Trophoblast cell (in vitro differentiated cells and primary cell): ENCODE measurements around the gene FBXO5. TPM values are rescaled to one million over a fixed set of nuclear protein-coding genes. Genes with fewer than 3 reads are reported as not detected.

Experiments
- DNase-seq, 2 donors: peaks; one replicate each; pipeline ENCODE4 v3.0.0-alpha.2; 2016
- H2AFZ ChIP-seq: 2 replicates; pipeline ENCODE4 v1.6.1; 2013; ENCODE audit warnings: low read length, moderate library complexity, mild to moderate bottlenecking; ENCODE audit not compliant: insufficient read depth, poor library complexity
- H2AK5ac ChIP-seq: 2 replicates; pipeline ENCODE4 v1.6.1; 2013; ENCODE audit warnings: mild to moderate bottlenecking, low read length
- H2BK120ac ChIP-seq: 2 replicates; pipeline ENCODE4 v1.6.1; 2013; ENCODE audit warnings: low read length, mild to moderate bottlenecking, moderate library complexity; ENCODE audit not compliant: insufficient read depth, poor library complexity
- H2BK12ac ChIP-seq: 2 replicates; pipeline ENCODE4 v1.6.1; 2013; ENCODE audit warnings: mild to moderate bottlenecking, low read length, moderate library complexity
- H2BK5ac ChIP-seq: 2 replicates; pipeline ENCODE4 v1.6.1; 2013; ENCODE audit warnings: low read length, low read depth, moderate library complexity, mild to moderate bottlenecking; ENCODE audit not compliant: poor library complexity
- H3K14ac ChIP-seq: 2 replicates; pipeline ENCODE4 v1.6.1; 2013; ENCODE audit warnings: mild to moderate bottlenecking, low read length
- H3K18ac ChIP-seq: 2 replicates; pipeline ENCODE4 v1.6.1; 2013; ENCODE audit warnings: mild to moderate bottlenecking, low read length
- H3K23ac ChIP-seq: 2 replicates; pipeline ENCODE4 v1.6.1; 2013; ENCODE audit warnings: low read length
- H3K27ac ChIP-seq: 2 replicates; pipeline ENCODE4 v1.5.1; 2013; ENCODE audit warnings: low read depth, mild to moderate bottlenecking, inconsistent platforms, low read length, moderate library complexity
- H3K27me3 ChIP-seq: 2 replicates; pipeline ENCODE4 v1.6.1; 2013; ENCODE audit warnings: inconsistent platforms, mild to moderate bottlenecking, low read length, moderate library complexity; ENCODE audit not compliant: insufficient read depth
- H3K36me3 ChIP-seq, 2 experiments: 1 replicate in 1 of 2; 2 replicates in 1 of 2; pipeline ENCODE4 v1.6.1; 2013; ENCODE audit warnings: low read length in 2 of 2, mild to moderate bottlenecking in 2 of 2, moderate library complexity in 1 of 2; ENCODE audit not compliant: insufficient read depth in 2 of 2, control insufficient read depth in 1 of 2
- H3K4ac ChIP-seq: 2 replicates; pipeline ENCODE4 v1.6.1; 2013; ENCODE audit warnings: low read depth, mild to moderate bottlenecking, low read length, moderate library complexity
- H3K4me1 ChIP-seq, 2 experiments: 1 replicate in 1 of 2; 2 replicates in 1 of 2; pipeline ENCODE4 v1.6.1; 2013; ENCODE audit warnings: low read length in 2 of 2, mild to moderate bottlenecking in 2 of 2, moderate library complexity in 1 of 2; ENCODE audit not compliant: insufficient read depth in 2 of 2, control insufficient read depth in 1 of 2
- H3K4me2 ChIP-seq: 2 replicates; pipeline ENCODE4 v1.6.1; 2013; ENCODE audit warnings: inconsistent platforms, mild to moderate bottlenecking, low read length, moderate library complexity
- H3K4me3 ChIP-seq: 2 replicates; pipeline ENCODE4 v1.5.1; 2013; ENCODE audit warnings: mild to moderate bottlenecking, low read depth, low read length, inconsistent platforms
- H3K79me1 ChIP-seq: one replicate; pipeline ENCODE4 v1.6.1; 2013; ENCODE audit warnings: low read length
- H3K79me2 ChIP-seq: 2 replicates; pipeline ENCODE4 v1.6.1; 2013; ENCODE audit warnings: low read length, mild to moderate bottlenecking; ENCODE audit not compliant: control insufficient read depth, insufficient read depth, poor library complexity
- H3K9ac ChIP-seq: 2 replicates; pipeline ENCODE4 v1.6.1; 2013; ENCODE audit warnings: mild to moderate bottlenecking, low read length
- H3K9me3 ChIP-seq: 2 replicates; pipeline ENCODE4 v1.6.1; 2013; ENCODE audit warnings: low read depth, mild to moderate bottlenecking, control low read depth, inconsistent platforms, low read length; ENCODE audit not compliant: insufficient read depth
- H4K12ac ChIP-seq: 2 replicates; pipeline ENCODE4 v1.6.1; 2013; ENCODE audit warnings: low read depth, mild to moderate bottlenecking, low read length, moderate library complexity
- H4K8ac ChIP-seq: 2 replicates; pipeline ENCODE4 v1.6.1; 2013; ENCODE audit warnings: low read depth, mild to moderate bottlenecking, low read length, moderate library complexity
- H4K91ac ChIP-seq: one replicate; pipeline ENCODE4 v1.6.1; 2013; ENCODE audit warnings: low read depth, mild to moderate bottlenecking, low read length, moderate library complexity
- WGBS: extraction: QIAGEN DNeasy Blood & Tissue Kit; methylation state at CpG from one replicate; pipeline ENCODE4 v1.1.7; 2013; ENCODE audit warnings: missing lambda C conversion rate; ENCODE audit not compliant: insufficient read length, insufficient coverage; ENCODE audit errors: extremely low coverage; 5-methylcytosine and 5-hydroxymethylcytosine counted together
- polyA plus RNA-seq: library from polyadenylated mRNA; stranded (reverse); fragments of 200-250 nt; gene quantifications from 2 replicates; pipeline ENCODE4 v1.2.3, GENCODE V29; 2013

Gene FBXO5, protein sequence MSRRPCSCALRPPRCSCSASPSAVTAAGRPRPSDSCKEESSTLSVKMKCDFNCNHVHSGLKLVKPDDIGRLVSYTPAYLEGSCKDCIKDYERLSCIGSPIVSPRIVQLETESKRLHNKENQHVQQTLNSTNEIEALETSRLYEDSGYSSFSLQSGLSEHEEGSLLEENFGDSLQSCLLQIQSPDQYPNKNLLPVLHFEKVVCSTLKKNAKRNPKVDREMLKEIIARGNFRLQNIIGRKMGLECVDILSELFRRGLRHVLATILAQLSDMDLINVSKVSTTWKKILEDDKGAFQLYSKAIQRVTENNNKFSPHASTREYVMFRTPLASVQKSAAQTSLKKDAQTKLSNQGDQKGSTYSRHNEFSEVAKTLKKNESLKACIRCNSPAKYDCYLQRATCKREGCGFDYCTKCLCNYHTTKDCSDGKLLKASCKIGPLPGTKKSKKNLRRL
- polyA plus RNA-seq: 15.0 and 15.4 TPM in 2 replicates

DNA sequence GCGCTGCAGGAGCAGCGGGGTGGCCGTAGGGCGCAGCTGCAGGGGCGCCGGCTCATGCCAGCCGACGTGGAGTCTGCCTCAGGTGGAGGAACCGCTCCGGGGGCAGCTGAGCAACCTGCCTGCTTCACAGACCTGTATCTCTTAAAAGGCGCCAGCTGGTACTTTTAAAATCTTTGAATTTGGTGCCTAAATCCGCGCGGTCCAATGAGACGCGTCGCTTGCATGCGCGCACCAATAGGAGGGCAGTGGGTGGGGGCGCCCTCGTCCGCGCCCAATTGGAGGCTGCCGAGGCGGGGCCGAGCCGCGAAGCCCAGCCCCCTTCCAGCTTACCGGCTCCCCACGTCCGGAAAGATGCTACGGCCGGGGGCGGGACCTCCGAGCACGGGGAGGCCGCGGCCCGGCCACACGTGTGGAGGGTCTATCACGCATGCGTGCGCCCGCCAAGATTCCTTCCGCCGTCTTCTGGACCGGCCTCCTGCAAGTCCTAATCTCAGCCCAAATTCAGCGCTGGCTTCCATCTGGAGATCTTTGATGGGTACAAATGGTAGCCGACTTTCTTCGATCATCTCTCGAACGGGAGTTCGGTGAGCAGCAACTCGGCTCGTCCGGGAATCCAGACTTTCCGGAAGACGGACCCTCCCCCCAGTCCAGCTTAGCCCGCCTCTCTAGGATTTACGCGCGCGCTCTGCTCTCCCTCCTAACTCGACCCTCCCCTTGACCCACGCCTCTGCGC is at the start of gene FBXO5:
Gene FBXO5, minus strand, starts transcription at position 138 of the 733 bp plus-strand sequence. Its CDS starts 82 bp downstream, at position 56.
- DNase-seq: peak; percentile 99
- H3K4me1 ChIP-seq: peaks cover 0 to 3% of the 10 kb centered on the region in 2 experiments
- H3K27ac ChIP-seq: peak within 1 kb of the TSS; percentile 95
- peak within 1 kb of the TSS; percentile 99 for H3K4me3 ChIP-seq
- peak within 1 kb of the TSS; percentile 92 for H3K14ac ChIP-seq
- H2BK120ac ChIP-seq: peak within 1 kb of the TSS; percentile 85
- peak within 1 kb of the TSS; percentile 97 for H4K91ac ChIP-seq
- H3K9ac ChIP-seq: peak within 1 kb of the TSS; percentile 95
- peak within 1 kb of the TSS; percentile 94 for H4K12ac ChIP-seq
- no peaks in the 10 kb centered on the region for H3K9me3 ChIP-seq
- H3K4ac ChIP-seq: peak within 1 kb of the TSS; percentile 75
- peak within 1 kb of the TSS; percentile 98 for H4K8ac ChIP-seq
- peak within 1 kb of the TSS; percentile 94 for H2BK5ac ChIP-seq
- no peaks in the 10 kb centered on the region for H3K27me3 ChIP-seq
- WGBS: no CpG with 5 or more reads among the region's 66 CpGs
- H3K18ac ChIP-seq: peak within 1 kb of the TSS; percentile 89
- peaks cover 20% of the 10 kb centered on the region for H3K79me2 ChIP-seq
- peak within 1 kb of the TSS; percentile 99 for H3K4me2 ChIP-seq
- H3K36me3 ChIP-seq: peaks cover 2 to 5% of the 10 kb centered on the region in 2 experiments
- H3K23ac ChIP-seq: no peak within 1 kb of the TSS
- peak within 1 kb of the TSS; percentile 53 for H2AK5ac ChIP-seq
- H2BK12ac ChIP-seq: no peak within 1 kb of the TSS
- peak within 1 kb of the TSS; percentile 75 for H2AFZ ChIP-seq
- H3K79me1 ChIP-seq: peaks cover 8% of the 10 kb centered on the region

DNA sequence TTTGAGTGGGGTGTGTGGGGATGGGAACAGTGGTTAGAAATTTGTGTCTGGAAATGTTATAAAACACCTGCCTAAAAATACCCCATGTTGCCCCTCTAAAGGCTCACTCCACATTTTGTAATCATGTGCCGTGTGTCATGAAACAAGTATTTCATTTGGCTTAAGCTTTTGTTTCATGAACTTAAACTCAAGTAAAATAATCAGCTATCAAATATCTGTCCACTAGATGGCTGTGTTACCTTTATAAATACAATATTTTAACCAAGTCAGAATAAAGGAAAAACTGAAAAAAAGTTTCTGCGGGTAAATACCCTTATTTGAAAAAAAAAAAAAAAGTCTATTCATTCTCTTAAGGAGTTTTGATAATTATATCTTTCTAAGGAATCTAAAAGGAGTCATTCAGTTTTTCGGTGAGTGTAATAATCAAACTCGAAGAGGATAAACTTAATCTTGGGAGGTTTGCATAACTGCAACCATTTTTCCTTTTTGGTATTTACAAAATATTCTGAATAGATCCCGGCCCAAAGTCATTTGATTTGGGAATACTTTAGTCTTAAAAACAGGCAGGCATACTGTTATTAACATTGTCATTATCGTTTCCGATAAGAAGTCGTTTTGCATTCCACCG is 49.5 kb upstream of the FBXO5 start:
- Histone ChIP-seq H3K4me2 (no peak overlapping the region), H3K4ac (no peak overlapping the region), H4K12ac (no peak overlapping the region), H3K79me1 (no peaks in the 10 kb centered on the region), H2AK5ac (no peak overlapping the region), H4K8ac (no peak overlapping the region), H3K9ac (no peak overlapping the region), H3K27ac (no peak overlapping the region), H3K4me1 (no peaks in the 10 kb centered on the region), H2BK120ac (no peak overlapping the region), H3K9me3 (no peaks in the 10 kb centered on the region), H3K79me2 (no peaks in the 10 kb centered on the region), H2BK5ac (no peak overlapping the region), H4K91ac (no peak overlapping the region), H3K18ac (no peak overlapping the region), H3K36me3 (no peaks in the 10 kb centered on the region), H3K14ac (no peak overlapping the region), H3K4me3 (no peak overlapping the region), H3K23ac (no peak overlapping the region), H2BK12ac (no peak overlapping the region), H2AFZ (no peak overlapping the region), H3K27me3 (no peaks in the 10 kb centered on the region)
- no CpG with 5 or more reads among the region's 9 CpGs for WGBS
- DNase-seq: peak in 1 of 2 donors; percentile 71

DNA sequence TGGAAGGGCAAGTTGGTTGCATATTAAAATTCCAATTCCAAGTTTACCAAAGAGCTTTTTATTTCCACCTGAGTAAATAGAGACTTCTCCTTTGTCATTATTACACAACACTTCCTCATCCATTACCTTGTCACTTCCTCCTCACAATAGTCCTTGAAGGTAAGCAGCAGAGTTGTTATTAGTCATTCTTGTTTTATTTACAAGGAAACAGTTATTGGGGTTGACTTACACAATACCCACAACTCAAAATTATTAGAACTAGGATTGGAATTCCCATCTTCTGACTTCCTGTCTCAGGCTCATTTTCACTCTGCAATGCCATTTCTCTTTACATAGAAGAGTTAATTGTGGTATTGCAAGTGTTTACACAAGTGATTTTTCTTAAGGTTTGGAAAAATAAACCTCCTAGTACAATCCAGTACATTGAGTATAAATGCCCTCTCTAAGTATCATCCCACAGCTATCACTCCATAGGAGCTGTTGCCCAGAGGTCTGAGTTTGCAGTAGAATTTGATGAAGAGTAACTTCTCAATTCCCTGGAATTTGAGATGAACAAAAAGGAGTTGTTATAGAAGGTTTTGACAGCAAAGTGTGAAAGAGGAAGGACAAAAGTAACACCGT is 48.6 kb upstream of the FBXO5 start:
- Histone ChIP-seq H3K9me3 (no peaks in the 10 kb centered on the region), H3K18ac (no peak overlapping the region), H3K27me3 (no peaks in the 10 kb centered on the region), H4K12ac (no peak overlapping the region), H3K79me2 (no peaks in the 10 kb centered on the region), H3K14ac (no peak overlapping the region), H3K4ac (no peak overlapping the region), H3K23ac (no peak overlapping the region), H3K36me3 (no peaks in the 10 kb centered on the region), H2BK120ac (no peak overlapping the region), H4K8ac (no peak overlapping the region), H3K4me1 (no peaks in the 10 kb centered on the region), H2BK12ac (no peak overlapping the region), H2AK5ac (no peak overlapping the region), H2BK5ac (no peak overlapping the region), H3K9ac (no peak overlapping the region), H2AFZ (no peak overlapping the region), H3K27ac (no peak overlapping the region), H3K79me1 (no peaks in the 10 kb centered on the region), H3K4me2 (no peak overlapping the region), H3K4me3 (no peak overlapping the region), H4K91ac (no peak overlapping the region)
- no CpG with 5 or more reads among the region's 1 CpG for WGBS
- no peak for DNase-seq

DNA sequence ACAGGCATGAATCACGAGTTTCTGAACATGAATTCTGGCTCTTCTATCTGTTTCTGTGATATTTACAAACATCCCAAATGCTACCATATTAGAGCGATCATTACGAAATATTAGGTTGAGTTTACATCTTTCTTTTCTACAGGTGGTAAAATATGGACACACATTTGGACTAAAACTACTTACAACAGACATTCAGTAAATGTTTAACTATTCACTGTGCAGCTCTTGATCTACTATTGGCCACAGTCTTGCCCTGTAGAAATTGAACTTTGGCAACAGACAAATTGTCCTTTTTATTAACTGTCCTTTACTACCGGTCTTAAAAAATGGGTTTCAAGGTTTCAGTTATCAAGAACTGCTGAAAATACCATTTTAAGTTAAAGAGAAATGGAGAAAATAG is 46.1 kb upstream of the FBXO5 start:
- Histone ChIP-seq H3K9me3 (no peaks in the 10 kb centered on the region), H3K4me2 (no peak overlapping the region), H2BK5ac (no peak overlapping the region), H4K91ac (no peak overlapping the region), H3K27me3 (no peaks in the 10 kb centered on the region), H2AFZ (no peak overlapping the region), H3K4ac (no peak overlapping the region), H2BK12ac (no peak overlapping the region), H3K36me3 (no peaks in the 10 kb centered on the region), H3K27ac (no peak overlapping the region), H3K79me1 (no peaks in the 10 kb centered on the region), H2AK5ac (no peak overlapping the region), H3K23ac (no peak overlapping the region), H3K79me2 (no peaks in the 10 kb centered on the region), H2BK120ac (no peak overlapping the region), H4K12ac (no peak overlapping the region), H3K9ac (no peak overlapping the region), H3K4me1 (no peaks in the 10 kb centered on the region), H4K8ac (no peak overlapping the region), H3K18ac (no peak overlapping the region), H3K4me3 (no peak overlapping the region), H3K14ac (no peak overlapping the region)
- no CpG with 5 or more reads among the region's 4 CpGs for WGBS
- no peak for DNase-seq
